Activated T-cell treated with anti-CD3 and anti-CD28 coated beads for 24 hours (primary cell): ENCODE results near the gene GPR18.
"Not testable (repeated sequence)": the region's sequence is repeated elsewhere in the genome, so short reads cannot be mapped to it uniquely, and the experiment has no call there.

ENCODE experiments used
- DNase-seq: peaks from one replicate; pipeline ENCODE4 v3.0.0-alpha.2; 2020; ENCODE audit warnings: low read depth

GPR18 gene

GRCh38 chr13:99266827-99267226 lies 8.6 kb upstream of the GPR18 start:
- no peak for DNase-seq

GRCh38 chr13:99265821-99266426 lies 7.7 kb upstream of the GPR18 start:
- DNase-seq, result no peak

- peak; percentile 41 for DNase-seq
Measured at GRCh38 chr13:99265162-99265800, 7.1 kb upstream of the GPR18 start.

GRCh38 chr13:99264051-99264450 lies 5.9 kb upstream of the GPR18 start:
- DNase-seq, result no peak

- DNase-seq, result no peak
Measured at GRCh38 chr13:99263126-99263785, 5.1 kb upstream of the GPR18 start.

- no peak for DNase-seq
Measured at GRCh38 chr13:99261059-99261458, 2.9 kb upstream of the GPR18 start.

GRCh38 chr13:99260216-99260615 lies 2.0 kb upstream of the GPR18 start:
- no peak for DNase-seq

- no peak for DNase-seq
Measured at GRCh38 chr13:99258946-99259345, 767 bp upstream of the GPR18 start.

GRCh38 chr13:99257291-99257690 lies 888 bp downstream of the GPR18 start:
- no peak for DNase-seq

- no peak for DNase-seq
Measured at GRCh38 chr13:99256709-99257108, 1.5 kb downstream of the GPR18 start.

- DNase-seq, result no peak
Measured at GRCh38 chr13:99256283-99256682, 1.9 kb downstream of the GPR18 start.

- DNase-seq, result no peak
Measured at GRCh38 chr13:99255271-99255670, 2.9 kb downstream of the GPR18 start.

- no peak for DNase-seq
Measured at GRCh38 chr13:99254830-99255229, 3.3 kb downstream of the GPR18 start.

- no peak for DNase-seq
Measured at GRCh38 chr13:99251921-99252320, 6.3 kb downstream of the GPR18 start.

- no peak for DNase-seq
Measured at GRCh38 chr13:99250982-99251825, 7.0 kb downstream of the GPR18 start.

- not testable (repeated sequence) for DNase-seq
Measured at GRCh38 chr13:99249606-99250005, 8.6 kb downstream of the GPR18 start.

GRCh38 chr13:99249178-99249577 lies 9.0 kb downstream of the GPR18 start:
- DNase-seq, result not testable (repeated sequence)

GRCh38 chr13:99246100-99246499 lies 12.1 kb downstream of the GPR18 start:
- DNase-seq, result no peak

- no peak for DNase-seq
Measured at GRCh38 chr13:99237981-99238662, 20.1 kb downstream of the GPR18 start.

GRCh38 chr13:99231721-99232120 lies 26.5 kb downstream of the GPR18 start:
- DNase-seq, result no peak

GRCh38 chr13:99230991-99231390 lies 27.2 kb downstream of the GPR18 start:
- no peak for DNase-seq

- not testable (repeated sequence) for DNase-seq
Measured at GRCh38 chr13:99230588-99230987, 27.6 kb downstream of the GPR18 start.
